ENCODE measurements around the gene DHTKD1.

- no peak for TF ChIP-seq CTCF (IDR thresholded peaks at IDR 0.05)
- TF ChIP-seq POLR2A (IDR thresholded peaks at IDR 0.05): no peak
Measured at GRCh38 chr10:12150163-12150562, 81.4 kb downstream of the DHTKD1 start.
